HepG2 (cell line): ENCODE data around the gene ATP11A. TPM values are rescaled to one million over a fixed set of nuclear protein-coding genes. Genes with fewer than 3 reads are reported as not detected.

Experiments used
- ARHGAP35 ChIP-seq: sonication (generic); formaldehyde crosslinking; IDR thresholded peaks from 2 replicates; pipeline ENCODE4 v1.9.0; 2022; ENCODE audit warnings: mild to moderate bottlenecking, inconsistent platforms, moderate library complexity, missing genetic modification reagents, borderline replicate concordance
- ATM ChIP-seq: fragments of 450-650 bp; IDR thresholded peaks from 2 replicates; pipeline ENCODE4 v1.7.1; 2017; ENCODE audit warnings: mild to moderate bottlenecking, borderline replicate concordance
- BHLHE40 ChIP-seq: IDR thresholded peaks from 2 replicates; pipeline ENCODE4 v1.6.1; 2011; ENCODE audit warnings: low read length, improper control_type of control experiment
- EED ChIP-seq: sonication (generic); formaldehyde crosslinking; IDR thresholded peaks from 2 replicates; pipeline ENCODE4 v1.5.0; 2020; ENCODE audit warnings: mild to moderate bottlenecking, missing genetic modification reagents
- MED8 ChIP-seq: sonication (generic); formaldehyde crosslinking; IDR thresholded peaks from 2 replicates; pipeline ENCODE4 v1.8.1; 2023; ENCODE audit warnings: mild to moderate bottlenecking, missing genetic modification reagents; ENCODE audit not compliant: insufficient replicate concordance
- MXI1 ChIP-seq: IDR thresholded peaks from 3 replicates; pipeline ENCODE4 v1.6.1; 2012; ENCODE audit warnings: low read depth, low read length, inconsistent platforms, borderline replicate concordance
- PCBP2 ChIP-seq: fragments of 200-400 bp; formaldehyde crosslinking; optimal IDR thresholded peaks from 2 replicates; pipeline ENCODE3; 2018; ENCODE audit warnings: low read length, low read depth; ENCODE audit not compliant: poor library complexity, severe bottlenecking
- ZNF160 ChIP-seq: sonication (generic); formaldehyde crosslinking; IDR thresholded peaks from 2 replicates; pipeline ENCODE4 v1.8.0; 2022; ENCODE audit warnings: mild to moderate bottlenecking, inconsistent platforms, missing genetic modification reagents
- ZNF232 ChIP-seq: sonication (generic); formaldehyde crosslinking; IDR thresholded peaks from 2 replicates; pipeline ENCODE4 v1.4.0; 2020; ENCODE audit warnings: missing genetic modification reagents, borderline replicate concordance
- ZNF234 ChIP-seq: sonication (generic); formaldehyde crosslinking; conservative IDR thresholded peaks from 2 replicates; pipeline ENCODE4 v1.5.1; 2020; ENCODE audit warnings: mild to moderate bottlenecking, missing genetic modification reagents
- ZNF263 ChIP-seq: sonication (generic); formaldehyde crosslinking; IDR thresholded peaks from 2 replicates; pipeline ENCODE4 v1.4.0; 2020; ENCODE audit warnings: missing genetic modification reagents
- ZNF282 ChIP-seq: fragments of 450-650 bp; IDR thresholded peaks from 2 replicates; pipeline ENCODE4 v1.6.1; 2018; ENCODE audit not compliant: partially characterized antibody
- ZNF749 ChIP-seq: sonication (generic); formaldehyde crosslinking; IDR thresholded peaks from 2 replicates; pipeline ENCODE4 v1.8.0; 2022; ENCODE audit warnings: mild to moderate bottlenecking, missing genetic modification reagents, moderate library complexity, borderline replicate concordance
- ZNF883 ChIP-seq: sonication (generic); formaldehyde crosslinking; IDR thresholded peaks from 2 replicates; pipeline ENCODE4 v1.5.1; 2020; ENCODE audit warnings: mild to moderate bottlenecking, missing genetic modification reagents; ENCODE audit errors: not compliant biosample characterization
- ZSCAN20 ChIP-seq: sonication (generic); formaldehyde crosslinking; IDR thresholded peaks from 2 replicates; pipeline ENCODE4 v1.4.0; 2020; ENCODE audit warnings: missing genetic modification reagents, mild to moderate bottlenecking, borderline replicate concordance
- polyA plus RNA-seq, 8 experiments: library from polyadenylated mRNA; depleted of rRNA in 3 of 8; stranded (reverse) in 7 of 8; unstranded in 1 of 8; fragments of >200 nt; fragmentation: Illumina TruSeq in 4 of 8; extraction: Trizol in 4 of 8; gene quantifications; 2 replicates each; pipeline versions ENCODE4 v1.2.1 to v1.2.3, GENCODE V29; 2011 to 2016; ENCODE audit warnings: low read depth in 4 of 8, missing spikeins in 1 of 8, mixed read lengths in 1 of 8; ENCODE audit not compliant: insufficient read depth in 1 of 8
- total RNA-seq, 5 experiments: library from RNA; depleted of rRNA; stranded (reverse); fragments of >200 nt; fragmentation: Illumina TruSeq; extraction: Trizol; gene quantifications; 2 replicates each; pipeline ENCODE4 v1.2.3, GENCODE V29; 2016; ENCODE audit warnings: low read depth in 1 of 5
- TF ChIP-seq, protein P1 (sequence below): sonication (generic); formaldehyde crosslinking; IDR thresholded peaks from 2 replicates; pipeline ENCODE4 v1.5.0; 2020; ENCODE audit warnings: mild to moderate bottlenecking, missing genetic modification reagents, borderline replicate concordance
- TF ChIP-seq, protein P2 (sequence below): sonication (generic); formaldehyde crosslinking; conservative IDR thresholded peaks from 2 replicates; pipeline ENCODE4 v1.5.0; 2020; ENCODE audit warnings: missing genetic modification reagents
- TF ChIP-seq, protein P3 (sequence below): IDR thresholded peaks from 2 replicates; pipeline ENCODE4 v1.6.1; 2018; ENCODE audit warnings: missing genetic modification reagents, mild to moderate bottlenecking, missing compliant biosample characterization
- TF ChIP-seq, protein P4 (sequence below): sonication (generic); formaldehyde crosslinking; IDR thresholded peaks from 2 replicates; pipeline ENCODE4 v1.8.0; 2022; ENCODE audit warnings: mild to moderate bottlenecking, missing genetic modification reagents

ATP11A gene
- total and polyA plus RNA-seq, 2 of the 13 experiments (the other 11 are each of a cell fraction or from before 2014, with no cell fraction given): 18.4 to 20.1 TPM

DNA sequence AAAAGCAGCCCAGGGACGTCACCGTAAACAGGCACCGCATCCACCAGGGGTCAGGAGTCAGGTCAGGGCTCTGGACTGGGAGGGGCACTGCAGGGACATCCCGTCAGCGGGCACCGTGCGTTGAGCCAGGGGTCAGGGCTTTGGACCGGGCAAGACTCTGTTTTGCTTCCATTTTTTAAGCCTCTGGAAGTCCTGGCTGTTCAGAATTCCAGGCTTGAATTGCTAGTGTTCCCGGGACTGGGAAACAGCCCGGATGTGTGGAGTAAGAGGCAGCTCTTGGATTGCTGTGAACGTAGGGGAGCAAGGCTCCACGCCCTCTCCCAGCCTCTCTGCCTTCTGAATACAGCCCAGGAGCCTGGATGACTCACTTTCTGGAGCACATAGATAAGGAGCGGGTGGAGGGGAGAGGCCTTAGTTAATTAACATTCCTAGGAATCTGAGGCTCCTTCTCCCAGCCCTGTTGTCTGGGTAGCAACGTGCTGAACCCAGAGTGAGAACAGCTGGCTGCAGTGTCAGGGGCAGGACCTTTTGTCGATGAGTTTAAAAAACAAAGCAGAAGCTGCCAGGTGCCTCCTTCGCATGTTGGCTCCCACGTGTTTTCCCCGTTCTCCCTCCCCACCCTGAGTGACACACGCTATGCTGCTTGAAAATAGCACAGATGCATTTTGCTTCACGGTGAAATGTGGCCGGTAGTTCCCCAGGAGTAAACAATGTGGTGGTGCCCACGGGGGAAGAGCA lies 21.9 kb downstream of the ATP11A start (continued):
- TF ChIP-seq, protein P1, sequence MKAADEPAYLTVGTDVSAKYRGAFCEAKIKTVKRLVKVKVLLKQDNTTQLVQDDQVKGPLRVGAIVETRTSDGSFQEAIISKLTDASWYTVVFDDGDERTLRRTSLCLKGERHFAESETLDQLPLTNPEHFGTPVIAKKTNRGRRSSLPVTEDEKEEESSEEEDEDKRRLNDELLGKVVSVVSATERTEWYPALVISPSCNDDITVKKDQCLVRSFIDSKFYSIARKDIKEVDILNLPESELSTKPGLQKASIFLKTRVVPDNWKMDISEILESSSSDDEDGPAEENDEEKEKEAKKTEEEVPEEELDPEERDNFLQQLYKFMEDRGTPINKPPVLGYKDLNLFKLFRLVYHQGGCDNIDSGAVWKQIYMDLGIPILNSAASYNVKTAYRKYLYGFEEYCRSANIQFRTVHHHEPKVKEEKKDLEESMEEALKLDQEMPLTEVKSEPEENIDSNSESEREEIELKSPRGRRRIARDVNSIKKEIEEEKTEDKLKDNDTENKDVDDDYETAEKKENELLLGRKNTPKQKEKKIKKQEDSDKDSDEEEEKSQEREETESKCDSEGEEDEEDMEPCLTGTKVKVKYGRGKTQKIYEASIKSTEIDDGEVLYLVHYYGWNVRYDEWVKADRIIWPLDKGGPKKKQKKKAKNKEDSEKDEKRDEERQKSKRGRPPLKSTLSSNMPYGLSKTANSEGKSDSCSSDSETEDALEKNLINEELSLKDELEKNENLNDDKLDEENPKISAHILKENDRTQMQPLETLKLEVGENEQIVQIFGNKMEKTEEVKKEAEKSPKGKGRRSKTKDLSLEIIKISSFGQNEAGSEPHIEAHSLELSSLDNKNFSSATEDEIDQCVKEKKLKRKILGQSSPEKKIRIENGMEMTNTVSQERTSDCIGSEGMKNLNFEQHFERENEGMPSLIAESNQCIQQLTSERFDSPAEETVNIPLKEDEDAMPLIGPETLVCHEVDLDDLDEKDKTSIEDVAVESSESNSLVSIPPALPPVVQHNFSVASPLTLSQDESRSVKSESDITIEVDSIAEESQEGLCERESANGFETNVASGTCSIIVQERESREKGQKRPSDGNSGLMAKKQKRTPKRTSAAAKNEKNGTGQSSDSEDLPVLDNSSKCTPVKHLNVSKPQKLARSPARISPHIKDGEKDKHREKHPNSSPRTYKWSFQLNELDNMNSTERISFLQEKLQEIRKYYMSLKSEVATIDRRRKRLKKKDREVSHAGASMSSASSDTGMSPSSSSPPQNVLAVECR (CRISPR knock-in tag): peak; percentile 55; the same call in 1 of the 2 replicates
- TF ChIP-seq BHLHE40 (no peak), ZNF282 (no peak), PCBP2 (no peak), ZNF234 (CRISPR knock-in tag) (no peak), ZNF263 (CRISPR knock-in tag) (no peak; the same call in 1 of the 2 replicates), ZNF232 (CRISPR knock-in tag) (0 out of 2 replicates have a peak, but pooled peaks have one; percentile 12), ATM (no peak), ZNF749 (CRISPR knock-in tag) (no peak), EED (CRISPR knock-in tag) (no peak), ZSCAN20 (CRISPR knock-in tag) (peak; percentile 63; the same call in 1 of the 2 replicates), ARHGAP35 (CRISPR knock-in tag) (no peak), ZNF883 (CRISPR knock-in tag) (no peak), ZNF160 (CRISPR knock-in tag) (no peak), MXI1 (no peak; the same call in 2 of the 3 replicates), MED8 (CRISPR knock-in tag) (no peak)
- TF ChIP-seq, protein P2, sequence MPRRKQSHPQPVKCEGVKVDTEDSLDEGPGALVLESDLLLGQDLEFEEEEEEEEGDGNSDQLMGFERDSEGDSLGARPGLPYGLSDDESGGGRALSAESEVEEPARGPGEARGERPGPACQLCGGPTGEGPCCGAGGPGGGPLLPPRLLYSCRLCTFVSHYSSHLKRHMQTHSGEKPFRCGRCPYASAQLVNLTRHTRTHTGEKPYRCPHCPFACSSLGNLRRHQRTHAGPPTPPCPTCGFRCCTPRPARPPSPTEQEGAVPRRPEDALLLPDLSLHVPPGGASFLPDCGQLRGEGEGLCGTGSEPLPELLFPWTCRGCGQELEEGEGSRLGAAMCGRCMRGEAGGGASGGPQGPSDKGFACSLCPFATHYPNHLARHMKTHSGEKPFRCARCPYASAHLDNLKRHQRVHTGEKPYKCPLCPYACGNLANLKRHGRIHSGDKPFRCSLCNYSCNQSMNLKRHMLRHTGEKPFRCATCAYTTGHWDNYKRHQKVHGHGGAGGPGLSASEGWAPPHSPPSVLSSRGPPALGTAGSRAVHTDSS (CRISPR knock-in tag): no peak
- TF ChIP-seq, protein P3, sequence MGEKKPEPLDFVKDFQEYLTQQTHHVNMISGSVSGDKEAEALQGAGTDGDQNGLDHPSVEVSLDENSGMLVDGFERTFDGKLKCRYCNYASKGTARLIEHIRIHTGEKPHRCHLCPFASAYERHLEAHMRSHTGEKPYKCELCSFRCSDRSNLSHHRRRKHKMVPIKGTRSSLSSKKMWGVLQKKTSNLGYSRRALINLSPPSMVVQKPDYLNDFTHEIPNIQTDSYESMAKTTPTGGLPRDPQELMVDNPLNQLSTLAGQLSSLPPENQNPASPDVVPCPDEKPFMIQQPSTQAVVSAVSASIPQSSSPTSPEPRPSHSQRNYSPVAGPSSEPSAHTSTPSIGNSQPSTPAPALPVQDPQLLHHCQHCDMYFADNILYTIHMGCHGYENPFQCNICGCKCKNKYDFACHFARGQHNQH (CRISPR knock-in tag): 0 out of 2 replicates have a peak, but pooled peaks have one; percentile 31
- TF ChIP-seq, protein P4, sequence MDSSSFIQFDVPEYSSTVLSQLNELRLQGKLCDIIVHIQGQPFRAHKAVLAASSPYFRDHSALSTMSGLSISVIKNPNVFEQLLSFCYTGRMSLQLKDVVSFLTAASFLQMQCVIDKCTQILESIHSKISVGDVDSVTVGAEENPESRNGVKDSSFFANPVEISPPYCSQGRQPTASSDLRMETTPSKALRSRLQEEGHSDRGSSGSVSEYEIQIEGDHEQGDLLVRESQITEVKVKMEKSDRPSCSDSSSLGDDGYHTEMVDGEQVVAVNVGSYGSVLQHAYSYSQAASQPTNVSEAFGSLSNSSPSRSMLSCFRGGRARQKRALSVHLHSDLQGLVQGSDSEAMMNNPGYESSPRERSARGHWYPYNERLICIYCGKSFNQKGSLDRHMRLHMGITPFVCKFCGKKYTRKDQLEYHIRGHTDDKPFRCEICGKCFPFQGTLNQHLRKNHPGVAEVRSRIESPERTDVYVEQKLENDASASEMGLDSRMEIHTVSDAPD: no peak
